ENCODE measurements around the gene ZHX3. TPM values are rescaled to one million over a fixed set of nuclear protein-coding genes. Genes with fewer than 3 reads are reported as not detected.

Gene ZHX3
- total and polyA plus RNA-seq, 2 of the 13 experiments (the other 11 are each of a cell fraction or from before 2014, with no cell fraction given): 8.4 to 11.7 TPM

GRCh38 chr20:41137614-41138474 is 179.7 kb downstream of the ZHX3 start (continued):
- TF ChIP-seq ZNF124 (CRISPR knock-in tag; IDR thresholded peaks at IDR 0.05) (0 out of 2 replicates have a peak, but pooled peaks have one; percentile 19), RARG (CRISPR knock-in tag; IDR thresholded peaks at IDR 0.05; ENCODE audit: low read depth) (no peak), KDM2A (CRISPR knock-in tag; IDR thresholded peaks at IDR 0.05; ENCODE audit: borderline replicate concordance, low read depth) (peak; percentile 67; the same call in 1 of the 2 replicates), TRIM22 (IDR thresholded peaks at IDR 0.05) (no peak), THRA (CRISPR knock-in tag; IDR thresholded peaks at IDR 0.05; ENCODE audit: borderline replicate concordance) (peak; percentile 32; the same call in 1 of the 2 replicates), ARID2 (CRISPR knock-in tag; IDR thresholded peaks at IDR 0.05; ENCODE audit: borderline replicate concordance) (no peak), LRRFIP1 (CRISPR knock-in tag; conservative IDR thresholded peaks at IDR 0.05) (no peak), SP5 (CRISPR knock-in tag; IDR thresholded peaks at IDR 0.05; ENCODE audit: borderline replicate concordance, low read depth) (peak; percentile 41; the same call in 1 of the 2 replicates), CREM (IDR thresholded peaks at IDR 0.05) (no peak), CREM (CRISPR knock-in tag; IDR thresholded peaks at IDR 0.05) (no peak), ZFP41 (CRISPR knock-in tag; IDR thresholded peaks at IDR 0.05; ENCODE audit: borderline replicate concordance) (0 out of 2 replicates have a peak, but pooled peaks have one; percentile 79), ISL2 (CRISPR knock-in tag; IDR thresholded peaks at IDR 0.05) (peak; percentile 34; the same call in 1 of the 2 replicates), SKIL (CRISPR knock-in tag; IDR thresholded peaks at IDR 0.05; ENCODE audit: borderline replicate concordance) (peak; percentile 54; the same call in 1 of the 2 replicates), TCF7L2 (IDR thresholded peaks at IDR 0.05; ENCODE audit: low read depth, low read length) (no peak), ZSCAN20 (CRISPR knock-in tag; IDR thresholded peaks at IDR 0.05; ENCODE audit: borderline replicate concordance) (peak; percentile 44; the same call in 1 of the 2 replicates), PAF1 (CRISPR knock-in tag; IDR thresholded peaks at IDR 0.05) (no peak), HNRNPL (IDR thresholded peaks at IDR 0.05; ENCODE audit: low read depth, low read length) (no peak), BRD4 (CRISPR knock-in tag; IDR thresholded peaks at IDR 0.05) (no peak)
- TF ChIP-seq, protein P1, sequence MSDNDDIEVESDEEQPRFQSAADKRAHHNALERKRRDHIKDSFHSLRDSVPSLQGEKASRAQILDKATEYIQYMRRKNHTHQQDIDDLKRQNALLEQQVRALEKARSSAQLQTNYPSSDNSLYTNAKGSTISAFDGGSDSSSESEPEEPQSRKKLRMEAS (IDR thresholded peaks at IDR 0.05): peak; percentile 25; the same call in 1 of the 2 replicates
- TF ChIP-seq, protein P2, sequence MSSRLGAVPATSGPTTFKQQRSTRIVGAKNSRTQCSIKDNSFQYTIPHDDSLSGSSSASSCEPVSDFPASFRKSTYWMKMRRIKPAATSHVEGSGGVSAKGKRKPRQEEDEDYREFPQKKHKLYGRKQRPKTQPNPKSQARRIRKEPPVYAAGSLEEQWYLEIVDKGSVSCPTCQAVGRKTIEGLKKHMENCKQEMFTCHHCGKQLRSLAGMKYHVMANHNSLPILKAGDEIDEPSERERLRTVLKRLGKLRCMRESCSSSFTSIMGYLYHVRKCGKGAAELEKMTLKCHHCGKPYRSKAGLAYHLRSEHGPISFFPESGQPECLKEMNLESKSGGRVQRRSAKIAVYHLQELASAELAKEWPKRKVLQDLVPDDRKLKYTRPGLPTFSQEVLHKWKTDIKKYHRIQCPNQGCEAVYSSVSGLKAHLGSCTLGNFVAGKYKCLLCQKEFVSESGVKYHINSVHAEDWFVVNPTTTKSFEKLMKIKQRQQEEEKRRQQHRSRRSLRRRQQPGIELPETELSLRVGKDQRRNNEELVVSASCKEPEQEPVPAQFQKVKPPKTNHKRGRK (CRISPR knock-in tag; IDR thresholded peaks at IDR 0.05): 0 out of 2 replicates have a peak, but pooled peaks have one; percentile 19
